AG09309 (cell line): ENCODE measurements around the gene WNT3.

Source experiments
- DNase-seq: peaks from one replicate; pipeline ENCODE4 v3.0.0-alpha.2; 2010; ENCODE audit warnings: low read depth
- H3K4me3 ChIP-seq: 2 replicates; pipeline ENCODE4 v1.5.1; 2011; ENCODE audit warnings: mild to moderate bottlenecking, low read depth, low read length, moderate library complexity; ENCODE audit not compliant: control insufficient read depth
- TF ChIP-seq, protein P1 (sequence below): IDR thresholded peaks from 2 replicates; pipeline ENCODE4 v1.5.1; 2011; ENCODE audit warnings: mild to moderate bottlenecking, low read depth, low read length, inconsistent platforms; ENCODE audit not compliant: insufficient read depth, control insufficient read depth; ENCODE audit errors: missing control alignments

Gene WNT3

GRCh38 chr17:46727572-46728348 lies 90.7 kb downstream of the WNT3 start:
- DNase-seq: peak; percentile 45
- H3K4me3 ChIP-seq: no peak overlapping the region
- TF ChIP-seq, protein P1, sequence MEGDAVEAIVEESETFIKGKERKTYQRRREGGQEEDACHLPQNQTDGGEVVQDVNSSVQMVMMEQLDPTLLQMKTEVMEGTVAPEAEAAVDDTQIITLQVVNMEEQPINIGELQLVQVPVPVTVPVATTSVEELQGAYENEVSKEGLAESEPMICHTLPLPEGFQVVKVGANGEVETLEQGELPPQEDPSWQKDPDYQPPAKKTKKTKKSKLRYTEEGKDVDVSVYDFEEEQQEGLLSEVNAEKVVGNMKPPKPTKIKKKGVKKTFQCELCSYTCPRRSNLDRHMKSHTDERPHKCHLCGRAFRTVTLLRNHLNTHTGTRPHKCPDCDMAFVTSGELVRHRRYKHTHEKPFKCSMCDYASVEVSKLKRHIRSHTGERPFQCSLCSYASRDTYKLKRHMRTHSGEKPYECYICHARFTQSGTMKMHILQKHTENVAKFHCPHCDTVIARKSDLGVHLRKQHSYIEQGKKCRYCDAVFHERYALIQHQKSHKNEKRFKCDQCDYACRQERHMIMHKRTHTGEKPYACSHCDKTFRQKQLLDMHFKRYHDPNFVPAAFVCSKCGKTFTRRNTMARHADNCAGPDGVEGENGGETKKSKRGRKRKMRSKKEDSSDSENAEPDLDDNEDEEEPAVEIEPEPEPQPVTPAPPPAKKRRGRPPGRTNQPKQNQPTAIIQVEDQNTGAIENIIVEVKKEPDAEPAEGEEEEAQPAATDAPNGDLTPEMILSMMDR: no peak

DNA sequence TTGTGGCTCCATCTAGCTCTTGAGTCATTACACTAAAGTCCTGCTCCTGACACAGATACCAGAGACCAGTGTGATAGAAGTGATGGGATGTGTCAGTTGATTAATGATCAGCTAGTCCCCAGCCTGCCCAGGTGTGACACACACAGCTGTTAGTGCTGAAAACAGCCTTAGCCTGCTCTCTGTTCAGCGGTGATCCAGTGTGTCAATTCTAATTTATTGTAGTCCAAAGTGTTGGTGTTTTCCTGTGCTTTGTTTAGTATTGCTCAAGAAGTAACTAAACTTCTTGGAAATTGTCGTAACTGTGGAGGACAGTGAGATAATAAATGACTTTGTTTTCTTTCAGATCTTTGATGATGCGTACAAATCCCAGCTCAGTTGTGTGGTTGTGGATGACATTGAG lies 92.3 kb downstream of the WNT3 start:
- no peak for DNase-seq
- TF ChIP-seq, protein P1: no peak
- H3K4me3 ChIP-seq: no peak overlapping the region

- no peak for DNase-seq
- no peak overlapping the region for H3K4me3 ChIP-seq
- TF ChIP-seq, protein P1: no peak
Observed at GRCh38 chr17:46722662-46723285, 95.7 kb downstream of the WNT3 start.

DNA sequence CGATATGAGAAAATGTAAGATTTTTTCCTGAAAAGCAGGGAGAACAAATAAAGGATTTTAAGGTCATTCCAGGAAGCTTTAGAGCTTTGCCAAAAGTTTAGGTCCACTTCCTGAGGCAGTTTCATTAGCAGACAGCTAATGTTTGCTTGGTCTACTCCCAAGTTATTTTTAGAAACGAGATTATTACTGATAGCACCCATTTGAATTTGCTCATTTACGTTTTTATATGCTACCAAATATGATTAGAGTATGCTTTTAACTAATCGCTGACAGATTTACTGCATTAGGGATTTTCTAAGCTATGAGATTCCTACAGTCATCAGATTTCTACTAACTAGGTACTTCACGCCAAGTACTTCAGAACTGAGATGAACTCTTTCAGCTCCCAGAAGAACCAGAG lies 98.1 kb downstream of the WNT3 start:
- H3K4me3 ChIP-seq: no peak overlapping the region
- no peak for DNase-seq
- TF ChIP-seq, protein P1: no peak

DNA sequence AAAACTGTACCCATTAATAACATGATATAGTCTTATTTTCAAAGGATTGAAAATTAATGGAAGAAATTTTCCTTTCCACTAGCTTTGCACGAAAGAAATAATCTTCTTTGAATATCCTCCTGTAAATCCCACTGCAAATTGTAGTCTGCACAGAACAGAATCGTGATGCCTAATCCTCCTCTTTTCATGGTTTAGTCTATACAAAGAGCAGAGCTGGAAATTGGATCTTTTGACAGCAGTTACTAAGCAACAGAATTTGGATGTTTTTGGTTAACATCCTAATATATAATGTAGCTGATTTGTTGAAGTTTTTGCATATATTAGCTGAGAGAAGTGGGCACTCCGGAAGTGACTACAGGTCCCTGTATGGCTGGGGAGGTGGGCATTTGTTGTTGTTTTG lies 98.6 kb downstream of the WNT3 start:
- no peak overlapping the region for H3K4me3 ChIP-seq
- DNase-seq: no peak
- TF ChIP-seq, protein P1: no peak

DNA sequence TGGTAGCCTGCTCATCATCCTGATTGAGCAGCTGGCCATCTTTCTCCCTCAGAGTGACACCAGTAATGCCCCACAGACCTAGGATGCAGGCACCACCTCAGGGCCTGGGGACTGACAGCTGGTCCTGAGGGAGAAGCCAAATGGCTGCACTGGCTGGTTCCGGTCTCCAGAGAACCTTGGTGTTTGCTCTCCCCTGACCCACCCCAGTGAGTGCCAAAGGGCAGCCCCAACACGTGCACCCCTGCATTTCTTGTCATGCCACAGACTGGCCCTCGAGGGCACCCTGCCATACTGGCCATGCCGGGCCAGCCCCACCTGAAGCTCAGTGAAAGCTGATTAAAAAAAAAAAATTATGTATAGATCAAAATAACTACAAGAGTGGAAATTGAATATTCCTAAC lies 100.5 kb downstream of the WNT3 start:
- DNase-seq: no peak
- TF ChIP-seq, protein P1: no peak

More for the DNA sequence above, 100.5 kb downstream of the WNT3 start:
- H3K4me3 ChIP-seq: no peak overlapping the region
